Astrocyte of the cerebellum (primary cell): Measurements from ENCODE around the gene DLGAP1.

Source experiments
- DNase-seq: peaks from one replicate; pipeline ENCODE4 v3.0.0-alpha.2; 2011; ENCODE audit warnings: low read depth
- H3K4me3 ChIP-seq: 2 replicates; pipeline ENCODE4 v1.5.1; 2011; ENCODE audit warnings: mild to moderate bottlenecking, low read depth, low read length, moderate library complexity
- CTCF ChIP-seq: IDR thresholded peaks from 2 replicates; pipeline ENCODE4 v1.5.1; 2012; ENCODE audit warnings: low read length, low read depth, moderate library complexity, mild to moderate bottlenecking; ENCODE audit errors: missing control alignments
- in situ Hi-C: cut with HindIII; loops from 2 replicates; pipeline ENCODE4 v1.10.0; 2017; ENCODE audit warnings: low sequenced_read_pairs

DLGAP1 gene

GRCh38 chr18:3526421-3527354 lies 928.4 kb downstream of the DLGAP1 start:
- H3K4me3 ChIP-seq: no peak overlapping the region
- TF ChIP-seq CTCF: no peak
- no peak for DNase-seq
- in situ Hi-C loops: no loop called here

- H3K4me3 ChIP-seq: no peak overlapping the region
Measured at GRCh38 chr18:3525870-3526420, 929.2 kb downstream of the DLGAP1 start.

GRCh38 chr18:3524706-3525105 lies 930.4 kb downstream of the DLGAP1 start:
- TF ChIP-seq CTCF: no peak
- no peak overlapping the region for H3K4me3 ChIP-seq
- in situ Hi-C loops: no loop called here
- no peak for DNase-seq

More at GRCh38 chr18:3525870-3526420, 929.2 kb downstream of the DLGAP1 start:
- in situ Hi-C loops: no loop called here
- no peak for TF ChIP-seq CTCF
- no peak for DNase-seq

GRCh38 chr18:3520230-3521085 lies 934.6 kb downstream of the DLGAP1 start:
- no peak for TF ChIP-seq CTCF
- in situ Hi-C loops: no loop called here
- H3K4me3 ChIP-seq: no peak overlapping the region
- DNase-seq: no peak

- DNase-seq: no peak
- no peak for TF ChIP-seq CTCF
- in situ Hi-C loops: loop anchor here (5.0 kb wide), 1 partner anchor 63 kb away; no protein-coding TSS in a partner anchor
- H3K4me3 ChIP-seq: no peak overlapping the region
Measured at GRCh38 chr18:3514312-3515216, 940.5 kb downstream of the DLGAP1 start.
